Measurements from ENCODE around the gene FRY.
A peak's percentile ranks its signal among the peaks of the same experiment; 100 is the strongest.

FRY gene

DNA sequence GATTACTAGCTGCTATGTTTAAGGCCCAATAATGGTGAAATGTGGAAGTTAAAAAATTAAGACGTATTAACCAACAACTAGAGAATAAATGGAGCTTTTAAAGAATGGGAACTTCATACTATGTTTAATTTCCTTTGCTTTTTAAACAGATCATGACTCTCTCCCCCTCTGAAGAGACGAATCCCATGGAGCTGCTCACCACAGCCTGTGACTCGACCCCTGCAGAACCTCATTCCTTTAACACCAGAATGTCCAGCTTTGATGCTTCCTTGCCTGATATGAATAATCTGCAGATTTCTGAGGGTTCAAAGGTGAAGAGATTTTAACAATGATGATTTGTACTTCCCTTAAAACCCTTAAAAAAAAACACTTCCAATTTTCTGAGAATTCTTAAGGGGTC lies 230.6 kb downstream of the FRY start:
- TF ChIP-seq ZFX (IDR thresholded peaks at IDR 0.05) = no peak
- TF ChIP-seq, protein P1, sequence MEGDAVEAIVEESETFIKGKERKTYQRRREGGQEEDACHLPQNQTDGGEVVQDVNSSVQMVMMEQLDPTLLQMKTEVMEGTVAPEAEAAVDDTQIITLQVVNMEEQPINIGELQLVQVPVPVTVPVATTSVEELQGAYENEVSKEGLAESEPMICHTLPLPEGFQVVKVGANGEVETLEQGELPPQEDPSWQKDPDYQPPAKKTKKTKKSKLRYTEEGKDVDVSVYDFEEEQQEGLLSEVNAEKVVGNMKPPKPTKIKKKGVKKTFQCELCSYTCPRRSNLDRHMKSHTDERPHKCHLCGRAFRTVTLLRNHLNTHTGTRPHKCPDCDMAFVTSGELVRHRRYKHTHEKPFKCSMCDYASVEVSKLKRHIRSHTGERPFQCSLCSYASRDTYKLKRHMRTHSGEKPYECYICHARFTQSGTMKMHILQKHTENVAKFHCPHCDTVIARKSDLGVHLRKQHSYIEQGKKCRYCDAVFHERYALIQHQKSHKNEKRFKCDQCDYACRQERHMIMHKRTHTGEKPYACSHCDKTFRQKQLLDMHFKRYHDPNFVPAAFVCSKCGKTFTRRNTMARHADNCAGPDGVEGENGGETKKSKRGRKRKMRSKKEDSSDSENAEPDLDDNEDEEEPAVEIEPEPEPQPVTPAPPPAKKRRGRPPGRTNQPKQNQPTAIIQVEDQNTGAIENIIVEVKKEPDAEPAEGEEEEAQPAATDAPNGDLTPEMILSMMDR (conservative IDR thresholded peaks at IDR 0.05) = no peak
- no peak overlapping the region for H3K27ac ChIP-seq

DNA sequence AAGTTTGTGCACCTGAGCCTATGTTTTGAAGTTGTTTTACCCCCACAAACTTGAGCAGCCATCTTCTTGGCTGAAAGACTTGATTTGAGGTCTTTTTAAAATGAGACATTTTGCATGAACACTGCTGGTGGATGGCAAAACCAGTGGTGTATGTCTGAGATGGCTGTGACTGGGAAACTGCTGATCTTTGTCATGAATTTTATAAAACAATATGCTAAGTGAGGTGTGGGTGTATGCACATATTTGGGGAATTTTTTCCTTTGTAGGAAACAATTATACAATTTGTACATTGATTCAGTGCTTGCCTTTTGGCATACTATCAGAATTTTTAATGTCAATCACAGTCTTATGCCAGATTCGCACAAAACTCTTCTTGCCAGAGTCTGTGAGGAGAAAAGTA lies 231.0 kb downstream of the FRY start:
- TF ChIP-seq, protein P1 (conservative IDR thresholded peaks at IDR 0.05) = 0 out of 2 replicates have a peak, but pooled peaks have one; percentile 4
- no peak for TF ChIP-seq ZFX (IDR thresholded peaks at IDR 0.05)
- no peak overlapping the region for H3K27ac ChIP-seq

DNA sequence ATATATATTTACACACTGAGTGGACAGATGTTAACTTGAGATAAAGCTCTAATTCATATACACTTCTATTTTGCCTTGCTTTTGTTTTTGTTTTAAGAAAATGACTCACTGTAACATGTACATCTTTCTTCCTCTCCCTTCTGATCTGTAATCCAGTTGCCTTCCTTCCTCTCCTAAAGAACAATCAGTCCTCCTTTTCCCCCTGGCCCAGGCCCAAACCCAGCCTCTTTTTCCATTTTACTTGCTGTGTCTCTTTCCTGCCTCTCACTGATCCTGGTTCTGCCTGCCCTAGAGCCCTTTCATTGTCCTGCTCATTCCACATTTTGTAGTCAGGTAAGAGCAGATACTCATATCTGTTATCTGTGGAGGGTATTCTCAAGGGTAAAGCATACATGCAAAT lies 232.8 kb downstream of the FRY start:
- TF ChIP-seq, protein P1 (conservative IDR thresholded peaks at IDR 0.05) = no peak
- no peak for TF ChIP-seq ZFX (IDR thresholded peaks at IDR 0.05)
- no peak overlapping the region; the same call in 1 of the 2 replicates for H3K27ac ChIP-seq

DNA sequence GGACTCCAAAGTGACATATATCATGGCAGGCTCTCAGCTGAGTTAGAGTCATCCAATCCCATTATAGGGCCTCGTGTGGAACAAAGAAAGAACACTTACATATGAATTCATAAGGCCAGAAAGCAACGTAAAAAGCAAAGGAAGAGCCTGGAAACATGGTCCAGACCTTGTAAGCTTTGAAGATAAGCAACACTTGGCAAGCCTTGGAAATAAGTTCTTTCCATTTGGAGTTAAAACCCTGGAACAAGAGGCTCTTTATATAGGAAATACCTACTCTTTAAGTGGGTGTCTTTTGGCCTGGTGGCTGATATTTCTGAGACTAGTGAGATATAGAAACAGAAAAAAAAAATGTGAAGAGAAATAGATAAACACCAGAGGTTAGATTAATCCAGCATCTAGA lies 234.2 kb downstream of the FRY start:
- no peak for TF ChIP-seq ZFX (IDR thresholded peaks at IDR 0.05)
- TF ChIP-seq, protein P1 (conservative IDR thresholded peaks at IDR 0.05) = no peak
- no peak overlapping the region for H3K27ac ChIP-seq

DNA sequence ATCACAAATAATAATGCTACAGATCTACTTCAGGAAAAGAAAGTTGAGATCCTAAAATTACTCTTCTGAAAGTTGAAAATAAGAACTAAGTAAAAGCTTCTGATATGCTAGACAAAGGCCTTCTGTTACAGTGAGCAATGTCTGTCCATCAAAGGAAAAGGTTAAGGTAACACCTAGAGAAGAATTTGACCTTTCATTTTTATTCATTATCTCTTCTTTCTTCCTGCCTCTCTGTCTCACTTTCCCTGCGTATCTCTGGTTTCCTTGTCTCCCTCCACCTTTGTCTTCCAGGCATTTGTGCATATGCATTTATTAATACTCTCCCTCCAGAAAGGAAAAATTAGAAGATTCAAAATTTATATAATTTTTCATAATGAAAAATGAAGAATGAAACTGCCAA lies 234.6 kb downstream of the FRY start:
- no peak for TF ChIP-seq ZFX (IDR thresholded peaks at IDR 0.05)
- TF ChIP-seq, protein P1 (conservative IDR thresholded peaks at IDR 0.05) = no peak
- H3K27ac ChIP-seq = no peak overlapping the region

DNA sequence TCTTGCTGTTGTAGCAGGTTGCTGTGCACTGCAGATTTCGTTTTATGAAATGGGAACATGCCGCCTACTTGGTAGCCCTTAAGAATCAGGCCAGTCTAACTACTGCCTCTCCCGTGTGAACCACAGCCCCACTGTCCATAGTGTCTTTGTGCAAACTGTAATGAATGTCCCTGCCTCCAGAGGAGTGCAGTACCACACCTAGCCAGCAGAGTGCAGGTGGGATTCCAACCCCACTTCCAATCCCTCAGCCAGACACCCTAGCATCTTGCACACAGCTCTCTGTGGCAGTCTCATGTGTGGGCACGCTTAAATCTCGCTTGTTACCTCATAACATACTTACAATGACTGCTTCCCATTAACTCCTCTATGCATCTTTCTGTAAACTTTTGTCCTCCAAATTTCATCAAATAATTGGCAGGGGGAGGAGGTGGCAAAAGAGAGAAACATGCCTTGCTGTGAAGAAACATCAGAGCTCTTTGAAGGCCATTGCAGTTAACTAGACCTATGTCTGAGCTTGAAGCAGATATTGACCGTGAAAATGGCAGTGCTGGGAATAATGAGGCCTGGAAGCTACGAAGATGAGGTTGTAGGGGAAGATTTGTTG lies 236.4 kb downstream of the FRY start:
- H3K27ac ChIP-seq = no peak overlapping the region
- TF ChIP-seq ZFX (IDR thresholded peaks at IDR 0.05) = no peak
- TF ChIP-seq, protein P1 (conservative IDR thresholded peaks at IDR 0.05) = peak; percentile 100

DNA sequence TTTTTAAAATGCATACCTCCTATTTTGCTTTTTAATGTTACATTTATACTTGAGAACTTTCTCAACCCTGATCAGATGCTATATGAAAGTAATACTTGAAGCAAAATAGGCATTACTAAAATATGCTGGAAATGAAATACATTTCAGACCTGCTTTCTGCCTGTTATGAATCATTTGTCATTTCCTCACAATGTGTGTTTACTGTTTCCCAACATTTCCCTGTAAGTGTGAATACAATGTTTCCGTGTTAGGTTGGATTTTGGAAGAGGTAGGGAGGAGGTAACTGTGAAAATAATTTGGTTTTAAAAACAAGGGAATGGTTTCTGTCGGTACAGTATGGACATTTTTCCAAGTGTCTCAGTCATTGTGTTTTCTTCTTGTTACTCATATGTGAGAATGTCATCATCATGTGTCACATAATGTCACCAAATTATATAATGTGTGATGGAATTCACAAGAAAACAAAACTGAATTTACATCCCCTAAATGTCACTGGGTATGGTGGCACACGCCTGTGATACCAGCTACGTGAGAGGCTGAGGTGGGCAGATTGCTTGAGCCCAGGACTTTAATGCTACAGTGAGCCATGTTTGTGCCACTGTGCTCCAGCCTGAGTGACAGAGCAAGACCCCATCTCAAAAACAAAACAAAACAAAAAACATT lies 240.6 kb downstream of the FRY start:
- no peak overlapping the region for H3K27ac ChIP-seq
- TF ChIP-seq, protein P1 (conservative IDR thresholded peaks at IDR 0.05) = no peak
- no peak for TF ChIP-seq ZFX (IDR thresholded peaks at IDR 0.05)

Measured in C4-2B (cell line).